Pons (tissue), 1 donor: ENCODE data around the gene TMEM9B.
"Not testable (repeated sequence)": the region's sequence is repeated elsewhere in the genome, so short reads cannot be mapped to it uniquely, and the experiment has no call there.

ENCODE experiments used
- DNase-seq: peaks from one replicate; pipeline ENCODE4 v3.0.0-alpha.2; 2016; ENCODE audit warnings: low spot score

The TMEM9B gene

DNA sequence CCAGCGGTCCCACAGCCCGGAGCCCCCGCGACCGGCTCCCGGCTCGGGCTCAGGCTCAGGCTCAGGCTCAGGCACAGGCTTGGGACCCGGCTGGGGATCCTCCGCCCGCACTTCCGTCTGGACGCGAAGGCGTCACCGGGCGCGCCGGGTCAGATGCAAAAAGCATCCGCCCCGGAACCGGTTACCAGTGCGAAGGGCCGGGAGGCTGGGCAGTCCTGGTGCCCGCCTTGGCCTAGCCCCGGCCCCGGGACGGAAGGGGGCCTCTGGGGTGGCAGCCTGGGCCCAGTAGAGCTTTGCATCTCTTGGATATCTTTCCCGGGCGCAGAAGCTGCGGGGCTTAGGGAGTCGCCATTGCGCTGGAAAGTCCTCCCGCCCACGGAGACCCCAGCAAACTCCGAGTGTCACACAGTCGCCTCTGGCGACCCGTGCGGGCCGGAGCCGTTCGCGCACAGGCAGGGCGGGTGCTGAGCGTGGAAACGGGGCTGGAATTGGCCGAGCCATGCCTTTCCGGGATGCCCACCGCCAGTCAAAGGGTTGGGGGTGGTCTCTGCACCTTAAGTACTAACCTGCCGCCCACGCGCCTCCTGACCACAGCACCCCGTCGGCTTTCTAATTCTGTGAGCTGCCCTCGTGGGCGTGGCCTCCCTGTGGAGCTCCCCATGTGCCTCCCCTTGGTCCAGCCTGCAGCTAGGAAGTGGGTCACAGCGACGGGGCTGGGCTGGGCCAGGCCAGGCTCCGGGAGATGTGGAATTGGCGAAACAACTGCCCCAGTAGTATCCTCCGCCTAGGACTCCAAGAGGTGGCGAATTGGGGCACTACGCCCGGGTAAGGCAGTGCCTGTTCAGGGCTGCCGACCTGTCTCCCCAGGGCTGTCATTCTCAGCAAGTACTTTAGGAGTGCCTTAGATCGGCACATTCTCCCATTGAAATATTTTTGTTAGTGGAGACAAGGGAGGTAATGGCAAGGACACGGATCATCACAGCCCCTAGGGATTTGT, at the start of gene TMEM9B:
TSS of gene TMEM9B (minus strand) at position 119 of the 997 bp plus-strand sequence. CDS start 129 bp downstream, outside the sequence.
- peak; percentile 86 for DNase-seq

DNA sequence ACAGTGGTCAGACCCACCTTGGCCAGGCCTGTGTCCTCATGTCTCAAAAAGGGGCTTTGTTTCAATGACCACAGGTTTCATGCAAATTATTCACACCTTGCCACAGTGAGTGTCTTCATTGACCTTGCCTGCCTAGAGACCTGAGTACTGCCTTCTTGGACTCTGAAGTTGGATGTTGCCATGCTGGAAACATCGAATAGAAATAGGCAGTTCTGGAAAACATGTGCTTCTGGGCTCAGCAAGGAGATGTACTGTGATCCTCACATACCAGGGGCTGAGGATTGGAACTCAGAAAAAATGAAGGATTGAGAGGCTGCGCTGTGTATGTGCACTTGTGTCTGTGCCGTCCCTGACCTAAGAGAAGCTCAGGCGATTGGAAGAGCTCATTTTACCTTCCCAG, 49.1 kb upstream of the TMEM9B start:
- no peak for DNase-seq

DNA sequence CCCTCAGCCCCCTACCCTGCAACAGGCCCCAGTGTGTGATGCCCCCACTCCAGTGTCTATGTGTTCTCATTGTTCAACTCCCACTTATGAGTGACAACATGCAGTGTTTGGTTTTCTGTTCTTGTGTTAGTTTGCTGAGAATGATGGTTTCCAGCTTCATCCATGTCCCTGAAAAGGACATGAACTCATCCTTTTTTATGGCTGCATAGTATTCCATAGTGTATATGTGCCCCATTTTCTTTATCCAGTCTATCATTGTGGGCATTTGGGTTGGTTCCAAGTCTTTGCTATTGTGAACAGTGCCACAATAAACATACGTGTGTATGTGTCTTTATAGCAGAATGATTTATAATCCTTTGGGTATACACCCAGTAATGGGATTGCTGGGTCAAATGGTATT, 45.3 kb upstream of the TMEM9B start:
- DNase-seq, result not testable (repeated sequence)

DNA sequence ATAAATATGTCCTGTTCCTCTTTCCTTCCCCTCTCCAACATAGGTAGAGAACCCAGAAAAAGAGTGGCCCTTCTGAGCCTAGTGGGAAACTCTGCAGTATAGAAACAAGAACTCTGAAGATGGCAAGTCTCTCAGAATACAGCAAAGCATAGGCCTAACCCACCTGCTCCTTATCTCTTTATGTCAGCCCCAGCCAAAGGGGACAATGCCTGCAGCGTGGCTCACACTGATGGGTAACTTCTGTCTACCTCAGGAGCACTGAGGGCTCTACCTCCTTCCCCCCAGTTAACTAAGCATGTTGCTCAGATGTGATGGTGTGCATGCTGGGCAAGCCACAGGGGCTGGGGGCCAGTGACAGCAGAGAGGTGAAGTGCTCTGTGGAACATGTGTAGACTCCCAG, 44.4 kb upstream of the TMEM9B start:
- no peak for DNase-seq

DNA sequence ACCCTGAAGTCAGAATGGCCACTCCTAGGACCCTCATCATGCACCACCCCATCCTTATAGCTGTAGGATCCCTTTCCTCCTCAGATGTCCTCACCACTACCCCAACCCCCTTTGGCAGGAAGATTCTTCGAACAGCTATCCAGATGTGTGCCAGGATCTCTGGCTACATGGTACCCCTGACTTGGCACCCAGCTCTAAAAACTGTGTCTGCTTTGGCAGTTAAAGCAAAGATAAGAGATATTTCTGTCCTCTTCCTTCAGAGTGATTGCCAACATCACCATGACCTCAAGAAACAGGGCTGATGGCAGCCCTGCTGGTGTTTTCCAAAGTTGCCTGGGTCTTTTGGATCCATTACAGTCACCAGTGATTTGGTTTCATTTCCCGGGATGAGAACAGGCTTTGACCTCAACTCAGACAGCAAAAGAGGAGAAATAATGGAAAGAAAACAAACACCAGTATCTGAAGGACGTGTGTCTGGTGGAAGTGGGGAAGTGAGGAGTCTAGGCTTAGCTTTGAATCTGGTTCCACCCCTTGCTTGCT, 43.8 kb upstream of the TMEM9B start:
- no peak for DNase-seq

DNA sequence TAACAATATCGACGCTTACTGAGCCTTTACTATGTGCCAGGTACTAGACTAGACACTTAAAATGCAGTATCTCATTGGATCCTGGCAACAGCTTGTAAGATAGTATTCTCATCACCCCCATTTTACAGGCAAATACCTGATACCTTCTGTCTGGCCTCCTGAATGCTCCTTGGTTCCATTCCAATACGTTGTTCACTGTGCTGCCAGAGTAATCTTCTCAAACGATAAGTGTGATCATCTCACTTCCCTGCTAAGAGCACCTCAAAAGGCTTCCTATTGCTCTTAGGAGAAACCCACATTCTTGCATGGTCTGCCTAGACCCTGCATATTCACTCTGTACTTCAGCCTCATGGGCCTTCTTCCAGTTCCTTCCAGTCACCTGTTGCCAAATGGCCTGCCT, 40.8 kb upstream of the TMEM9B start:
- no peak for DNase-seq

DNA sequence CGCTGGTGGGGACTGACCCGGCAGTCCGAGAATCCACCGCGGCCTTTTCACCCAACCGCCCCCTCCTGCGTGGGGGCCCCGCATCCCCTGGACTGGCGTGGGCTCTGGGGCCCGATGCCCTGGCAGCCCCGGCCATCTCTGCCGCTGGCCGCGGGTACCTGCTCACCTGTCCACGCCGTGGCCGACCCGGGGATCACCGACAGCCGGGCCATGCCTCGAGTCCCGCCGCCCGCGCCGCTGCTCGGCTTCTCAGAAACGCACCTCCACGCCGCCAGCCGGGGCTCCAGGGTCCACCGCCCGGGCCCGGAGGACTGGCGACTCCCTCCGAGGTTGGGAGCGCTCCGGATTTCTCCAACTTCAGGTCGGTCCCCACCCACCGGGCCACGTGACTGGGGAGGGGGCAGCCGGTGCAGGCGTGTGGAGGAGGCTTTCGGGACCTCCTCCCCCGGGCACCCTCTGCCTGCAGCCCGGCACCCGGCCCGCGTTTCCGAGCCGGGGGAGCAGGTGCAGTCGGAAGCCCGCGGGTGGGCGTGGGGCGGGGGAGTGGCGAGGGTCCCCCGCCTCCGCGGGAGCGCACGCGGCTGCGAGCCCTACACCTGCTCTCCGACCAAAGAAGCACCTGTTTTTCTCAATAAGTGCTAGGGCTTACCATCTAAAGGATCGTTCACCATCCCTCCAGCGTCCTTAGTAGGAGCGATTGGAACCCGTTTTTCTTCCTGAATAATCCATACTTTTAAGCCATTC, 40.1 kb upstream of the TMEM9B start:
- no peak for DNase-seq

DNA sequence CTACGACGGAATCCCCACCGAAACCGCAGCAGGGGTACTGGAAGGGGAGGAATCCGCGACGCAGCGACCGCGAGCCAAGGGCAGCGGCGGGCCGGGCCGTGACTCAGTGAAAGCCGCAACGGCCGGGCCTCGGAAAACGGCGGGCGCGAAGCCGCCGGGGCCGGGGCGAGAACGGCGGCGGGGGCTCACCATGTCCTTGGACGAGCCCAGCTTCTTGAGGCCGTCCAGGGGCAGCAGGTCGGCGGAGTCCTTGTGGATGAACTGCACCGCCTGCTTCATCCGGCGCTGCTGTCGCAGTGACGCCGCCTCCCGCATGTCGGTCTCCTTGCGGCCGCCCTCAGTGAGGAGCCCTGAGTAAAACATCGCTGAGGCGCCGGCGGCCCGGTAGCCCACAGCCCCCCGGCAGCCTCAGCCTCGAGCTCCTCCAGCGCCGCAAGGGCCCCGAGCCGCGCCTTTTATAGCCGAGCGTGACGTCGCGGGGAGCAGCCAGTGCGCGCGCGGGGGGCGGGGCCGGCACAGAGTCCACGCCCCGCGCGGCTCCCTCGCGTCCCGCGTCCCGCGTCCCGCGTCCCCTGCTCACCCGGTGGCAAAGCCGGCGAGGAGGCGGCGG, 39.4 kb upstream of the TMEM9B start, which contains the start of gene NRIP3:
TSS of gene NRIP3 (minus strand) at position 429 of the 610 bp plus-strand sequence. CDS start at position 363, 66 bp downstream.
- peak; percentile 28 for DNase-seq

DNA sequence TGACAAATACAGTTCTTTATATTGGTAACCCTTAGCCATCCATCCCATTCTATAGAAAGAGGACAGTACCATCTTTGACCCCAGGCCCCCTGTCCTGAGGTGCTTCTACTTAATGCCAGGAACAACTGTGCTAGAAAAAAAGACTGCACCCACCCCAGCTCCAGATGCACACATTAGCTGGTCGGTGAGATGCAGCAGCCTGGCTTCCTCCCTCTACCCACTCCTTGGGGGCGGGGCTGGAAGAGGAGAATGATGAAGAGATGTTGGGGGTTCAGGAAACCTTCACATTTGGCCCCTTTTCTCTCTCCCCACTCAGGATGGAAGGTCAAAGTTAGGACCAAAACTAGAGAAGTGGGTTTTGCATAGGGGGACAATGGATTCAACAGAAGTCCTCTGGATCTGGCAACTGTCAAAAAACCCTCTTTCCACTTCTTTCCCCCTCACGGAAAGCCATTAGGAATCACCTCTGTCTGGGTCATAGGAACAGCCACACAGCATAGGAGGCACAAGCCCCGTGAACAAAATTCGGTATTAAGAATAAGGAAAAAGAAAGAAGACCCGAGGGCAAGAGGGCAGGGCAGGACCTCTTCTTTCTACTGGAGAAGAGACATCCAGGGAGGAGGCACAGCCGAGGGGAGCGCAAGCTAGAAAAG, 38.8 kb upstream of the TMEM9B start:
- DNase-seq, result no peak

DNA sequence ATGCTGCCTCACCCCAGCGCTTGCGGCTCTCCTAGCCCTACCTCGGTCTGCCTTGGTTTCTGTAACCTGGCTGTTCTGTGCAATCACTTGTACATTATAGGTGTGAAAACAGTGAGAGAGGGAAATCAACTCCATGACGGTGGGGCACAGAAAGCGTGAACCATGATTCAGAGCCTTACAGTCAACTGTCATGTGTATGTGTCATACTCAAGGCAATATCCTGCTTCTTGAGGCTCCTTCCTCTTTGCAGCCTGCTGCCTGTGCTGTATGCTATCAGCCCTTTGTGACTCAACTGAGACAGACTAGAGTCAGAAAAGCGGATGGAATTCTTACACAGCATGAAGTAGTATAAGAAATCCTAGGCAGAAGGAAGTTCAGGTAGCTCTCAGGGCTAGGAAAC, 37.5 kb upstream of the TMEM9B start:
- peak; percentile 25 for DNase-seq

DNA sequence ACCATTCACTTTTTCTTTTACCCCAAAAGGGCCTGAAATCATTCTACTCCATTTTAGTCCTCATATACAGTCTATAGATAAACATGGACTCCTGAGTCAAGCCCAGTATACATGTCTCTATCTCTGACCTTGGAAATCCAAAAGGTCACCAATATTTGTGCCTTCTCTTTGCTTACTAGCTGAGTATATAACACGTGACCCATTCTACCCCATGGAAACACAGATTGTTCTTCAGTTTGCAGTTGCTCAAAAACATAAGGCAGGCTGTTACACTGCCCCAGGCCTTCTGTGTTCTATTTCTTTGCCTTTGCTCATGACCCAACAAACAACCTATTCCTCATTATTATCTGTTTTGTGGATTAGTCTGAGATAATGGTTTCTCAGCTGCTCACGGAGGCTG, 33.8 kb upstream of the TMEM9B start:
- DNase-seq, result no peak

DNA sequence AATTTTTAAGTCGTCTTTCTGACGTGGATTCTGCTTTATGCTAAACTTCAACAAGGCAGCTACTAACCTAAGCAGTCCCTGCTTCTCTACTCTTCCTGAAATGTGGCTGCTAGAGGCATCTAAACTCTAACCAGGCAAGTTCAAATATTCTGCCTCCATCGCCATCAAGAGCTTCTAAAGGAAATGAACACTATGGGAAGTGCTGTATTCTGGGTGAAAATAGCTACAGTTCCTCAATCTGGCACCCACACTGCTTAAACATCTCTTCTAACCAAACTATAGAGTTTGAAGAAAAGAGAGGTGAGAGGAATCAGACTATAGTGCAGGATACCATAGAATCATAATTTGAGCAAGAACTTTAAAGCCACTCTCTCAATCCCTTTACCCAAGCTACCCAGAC, 33.2 kb upstream of the TMEM9B start:
- DNase-seq, result no peak

DNA sequence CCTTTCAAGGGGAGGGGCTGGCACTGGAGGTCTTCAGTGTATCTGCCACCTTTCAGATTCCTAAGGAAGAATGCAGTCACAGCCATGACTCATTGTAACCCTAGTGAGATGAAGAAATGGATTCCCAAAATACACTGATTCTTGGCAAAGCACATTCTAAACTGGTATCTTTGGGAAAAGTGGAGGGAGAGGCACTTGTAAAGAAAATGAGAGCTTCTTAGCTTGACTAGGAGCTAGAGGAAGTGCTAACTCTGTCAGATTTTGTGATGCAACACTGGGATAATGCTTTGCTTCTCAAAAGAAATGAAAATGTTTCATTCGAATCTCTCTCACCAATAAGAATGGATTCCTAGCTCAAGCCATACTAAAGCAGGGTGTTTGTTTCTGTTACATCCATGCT, 25.2 kb upstream of the TMEM9B start:
- DNase-seq, result no peak

DNA sequence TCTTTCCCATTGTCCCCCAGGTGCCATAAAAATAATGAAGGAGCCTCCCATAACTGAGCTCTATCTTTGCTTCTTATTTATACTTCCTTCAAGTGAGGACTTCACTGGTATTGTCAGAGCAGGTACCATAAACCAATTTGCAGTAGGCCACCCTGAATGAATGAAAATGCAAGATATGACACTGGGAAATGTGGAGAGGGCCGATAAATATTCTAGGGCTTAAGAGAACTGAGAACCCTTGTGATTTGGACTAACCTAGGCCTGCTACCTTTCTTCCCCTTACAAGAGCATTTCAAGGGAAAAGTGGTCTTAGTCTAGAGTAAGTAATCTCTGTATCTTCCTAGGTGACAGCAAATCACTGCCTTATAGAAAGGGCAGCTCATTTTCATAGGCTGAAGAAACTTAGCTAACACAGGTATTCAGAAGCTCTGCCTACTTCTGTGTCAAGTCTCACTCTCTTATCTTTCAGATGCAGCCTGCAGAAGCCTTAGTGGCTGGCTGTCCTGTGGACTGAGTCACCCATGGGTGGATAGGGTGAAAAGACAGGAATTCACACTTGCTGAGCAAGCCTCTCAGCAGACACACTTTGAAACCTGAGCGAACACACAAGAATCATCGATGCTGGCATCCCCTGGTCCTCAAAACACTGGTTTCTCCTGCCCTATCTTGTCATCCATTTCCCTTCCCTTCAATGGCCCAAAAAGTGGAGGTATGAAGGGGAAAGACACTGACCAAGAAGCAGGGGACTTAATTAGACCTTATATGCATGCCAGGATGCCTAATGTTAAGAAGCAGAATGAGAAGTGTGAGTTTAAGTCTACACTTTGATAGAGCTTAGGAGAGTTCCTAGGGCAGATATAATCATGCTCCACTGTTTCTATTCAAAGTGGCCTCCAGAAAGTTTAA, 24.3 kb upstream of the TMEM9B start:
- no peak for DNase-seq

DNA sequence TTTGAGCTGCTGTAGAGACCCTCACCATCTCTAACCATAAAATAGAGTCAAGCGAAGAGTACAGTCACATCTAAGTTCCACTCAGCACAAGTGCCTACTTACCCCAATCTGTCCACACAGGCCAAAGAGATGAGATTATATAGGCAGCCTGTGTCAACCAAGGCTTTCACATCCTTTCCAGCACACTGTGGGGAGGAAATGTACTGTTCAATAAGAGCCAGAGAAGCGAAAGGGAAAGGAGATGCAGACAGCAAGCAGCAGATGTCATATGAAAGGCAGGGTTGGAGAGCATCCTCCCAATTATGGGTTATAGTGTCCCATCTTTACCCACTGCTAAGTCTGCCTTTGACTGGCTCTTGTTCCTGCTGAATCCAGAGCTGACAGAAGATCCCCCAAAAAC, 23.2 kb upstream of the TMEM9B start:
- DNase-seq, result no peak

DNA sequence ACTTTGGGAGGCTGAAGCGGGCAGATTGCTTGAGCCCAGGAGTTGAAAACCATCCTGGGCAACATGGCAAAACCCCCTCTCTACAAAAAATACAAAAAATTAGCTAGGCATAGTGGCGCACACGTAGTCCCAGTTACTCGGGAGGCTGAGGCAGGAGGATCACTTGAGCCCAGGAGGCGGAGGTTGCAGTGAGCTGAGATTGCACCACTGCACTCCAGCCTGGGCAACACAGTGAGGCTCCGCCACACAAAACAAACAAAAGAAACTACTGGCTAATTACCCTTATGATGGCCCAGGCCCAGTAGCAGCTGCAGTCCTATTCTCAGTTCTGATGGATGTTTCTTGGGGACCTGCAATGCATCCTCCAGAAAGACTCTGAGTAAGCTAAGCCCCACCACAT, 22.5 kb upstream of the TMEM9B start:
- not testable (repeated sequence) for DNase-seq

DNA sequence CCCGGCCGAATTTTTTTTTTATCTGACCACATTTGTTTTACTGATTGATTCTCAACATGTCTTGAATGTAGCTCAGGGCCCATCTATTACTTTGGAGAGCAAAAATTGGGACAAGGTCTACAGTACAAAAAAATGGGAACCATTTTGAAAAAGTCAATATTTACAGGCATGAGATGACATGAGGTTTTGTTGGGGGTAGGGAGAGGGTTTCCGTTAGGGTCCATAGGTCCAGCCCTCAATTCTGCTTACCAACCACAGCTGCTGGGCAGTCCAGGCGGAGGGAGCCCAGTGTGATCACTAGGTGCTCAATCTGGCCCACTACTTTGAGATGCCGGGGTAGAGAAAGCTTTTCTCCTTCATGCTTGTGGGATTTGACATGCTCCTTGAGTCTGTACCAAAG, 21.2 kb upstream of the TMEM9B start:
- DNase-seq, result no peak

DNA sequence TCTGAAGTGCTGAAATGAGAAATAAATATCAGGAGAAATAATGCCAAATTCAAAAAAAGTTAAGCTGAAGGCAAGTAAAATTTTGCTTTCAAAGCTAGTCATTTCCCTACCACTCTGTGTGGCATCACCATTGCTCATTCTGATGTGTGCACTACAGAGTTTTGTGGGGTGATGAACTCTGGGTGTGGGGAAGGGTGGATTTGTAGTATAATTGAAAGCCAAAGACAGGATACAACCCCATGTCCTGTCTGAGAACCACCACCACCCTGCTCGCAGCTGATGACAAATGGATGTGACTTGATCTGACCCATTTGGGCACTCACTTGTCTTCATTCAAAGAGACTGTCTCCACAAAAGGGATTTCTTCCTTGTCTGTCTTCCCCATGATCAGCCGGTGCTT, 19.3 kb upstream of the TMEM9B start:
- no peak for DNase-seq

DNA sequence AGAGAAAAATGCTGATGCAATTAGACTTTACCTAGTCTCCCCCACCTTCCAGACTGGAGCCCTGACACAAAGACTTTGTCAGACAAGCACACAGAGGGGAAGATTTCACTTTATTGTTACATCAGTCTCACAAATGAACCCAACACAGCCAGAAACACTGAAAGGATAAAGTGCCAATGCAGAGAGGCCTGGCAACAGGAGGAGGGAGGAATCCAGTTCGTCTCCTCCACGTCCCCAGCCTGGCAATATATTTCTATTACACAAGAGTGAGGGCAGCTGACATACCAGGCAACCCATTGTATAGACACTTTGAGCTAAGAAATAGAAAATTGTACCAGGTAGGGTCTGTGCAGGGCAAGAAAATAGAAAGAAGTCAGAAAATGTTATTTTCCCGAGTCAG, 16.2 kb upstream of the TMEM9B start:
- DNase-seq, result no peak

DNA sequence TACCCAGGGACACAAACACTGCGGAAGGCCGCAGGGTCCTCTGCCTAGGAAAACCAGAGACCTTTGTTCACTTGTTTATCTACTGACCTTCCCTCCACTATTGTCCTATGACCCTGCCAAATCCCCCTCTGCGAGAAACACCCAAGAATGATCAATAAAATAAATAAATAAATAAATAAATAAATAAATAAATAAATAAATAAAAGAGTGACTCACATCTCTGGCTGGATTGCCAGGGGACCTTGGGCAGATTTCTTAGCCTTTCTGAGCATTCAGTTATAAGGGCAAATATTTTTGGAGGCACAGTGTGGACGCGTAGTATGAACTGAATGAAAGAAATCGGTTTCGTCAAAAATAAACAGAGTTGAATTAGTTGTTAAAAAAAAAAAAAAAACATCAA, 15.1 kb upstream of the TMEM9B start:
- DNase-seq, result not testable (repeated sequence)

DNA sequence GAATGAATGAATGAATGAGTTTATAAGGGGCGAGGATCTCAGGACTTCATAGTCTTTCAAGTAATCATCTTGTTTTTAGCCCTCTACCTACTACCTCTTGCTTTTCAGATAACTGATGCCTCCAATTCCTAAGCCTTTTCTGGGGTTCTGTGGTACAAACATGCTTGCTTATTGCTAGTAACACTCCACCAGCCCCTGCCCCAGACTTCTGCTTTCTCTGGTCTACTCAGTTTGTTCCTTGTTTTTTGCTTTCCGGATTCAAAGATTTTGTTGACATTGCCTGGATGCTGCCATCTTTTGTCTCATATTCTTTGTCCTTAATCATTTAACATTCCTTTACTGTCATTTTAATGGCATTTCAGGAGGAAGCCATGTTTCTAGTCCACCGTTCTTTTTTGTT, 8.9 kb upstream of the TMEM9B start:
- no peak for DNase-seq
